ENCODE results near the gene DNAJB2.
A peak's percentile ranks its signal among the peaks of the same experiment; 100 is the strongest.

The DNAJB2 gene

GRCh38 chr2:219274361-219274921, 4.7 kb upstream of the DNAJB2 start:
- H2AFZ ChIP-seq (ENCODE audit: low read length, unreplicated experiment), result peak overlapping the region; percentile 6

DNA sequence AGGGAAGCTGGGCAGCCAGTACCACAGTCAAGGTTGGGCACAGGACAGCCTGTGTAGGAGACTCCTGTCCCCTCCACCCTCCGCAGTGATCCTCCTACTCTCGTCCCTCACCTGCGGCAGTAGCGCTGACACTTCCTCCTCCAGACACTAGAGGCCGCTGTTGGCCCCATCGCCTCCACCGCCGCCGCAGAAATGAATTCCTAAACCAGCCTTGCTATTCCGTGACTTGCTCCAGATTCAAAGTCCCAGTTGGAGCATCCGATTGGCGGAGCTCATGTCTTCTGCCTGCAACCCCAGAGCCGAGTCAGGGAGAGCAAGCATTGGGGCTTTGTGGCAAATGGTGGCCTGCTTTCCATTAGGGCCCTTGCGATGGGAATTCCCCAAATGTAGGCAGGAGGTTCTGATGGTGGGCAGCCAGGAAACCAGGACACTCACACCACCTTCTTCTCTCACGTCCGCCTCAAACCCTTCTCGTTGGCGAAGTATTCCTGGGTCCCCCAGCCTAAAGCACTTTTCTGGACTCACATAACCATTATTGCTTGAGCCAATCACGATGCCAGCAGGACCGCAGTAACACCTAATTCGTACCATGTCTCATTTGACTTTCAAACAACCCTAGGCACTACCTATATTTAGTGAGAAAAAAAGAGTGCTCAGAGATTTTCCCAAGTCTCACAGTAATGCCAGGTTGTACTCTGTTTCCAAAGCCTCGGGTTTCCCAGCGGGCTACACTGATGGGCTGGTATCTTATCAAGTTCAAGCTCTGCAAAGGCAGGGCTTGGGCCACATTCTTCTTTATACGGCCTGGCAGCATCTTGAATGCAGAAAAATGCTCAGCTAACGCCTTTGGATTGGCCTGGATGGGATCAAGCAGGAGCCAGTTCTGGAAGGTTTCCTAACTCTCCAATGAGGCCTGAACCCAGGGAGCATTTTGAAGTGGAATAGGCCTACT, 1.2 kb upstream of the DNAJB2 start:
- peaks cover 39% of the 10 kb centered on the region for H3K4me1 ChIP-seq (ENCODE audit: control insufficient read depth, insufficient read depth, low read length, unreplicated experiment)
- H3K36me3 ChIP-seq (ENCODE audit: insufficient read depth, low read length), result no peaks in the 10 kb centered on the region
- H3K79me2 ChIP-seq (ENCODE audit: control insufficient read depth, insufficient read depth, low read length, unreplicated experiment), result no peaks in the 10 kb centered on the region
- H3K27me3 ChIP-seq (ENCODE audit: insufficient read depth, low read length), result no peaks in the 10 kb centered on the region
- peak overlapping the region; percentile 96 for H3K27ac ChIP-seq (ENCODE audit: low read depth, low read length)
- peak overlapping the region; percentile 82 for H3K4me3 ChIP-seq (ENCODE audit: low read depth, low read length)
- peak overlapping the region; percentile 35 for H2AFZ ChIP-seq (ENCODE audit: low read length, unreplicated experiment)

More at GRCh38 chr2:219274361-219274921, 4.7 kb upstream of the DNAJB2 start:
- no peaks in the 10 kb centered on the region for H3K27me3 ChIP-seq (ENCODE audit: insufficient read depth, low read length)
- peak overlapping the region; percentile 14; the same call in 1 of the 2 replicates for H3K4me3 ChIP-seq (ENCODE audit: low read depth, low read length)
- H3K79me2 ChIP-seq (ENCODE audit: control insufficient read depth, insufficient read depth, low read length, unreplicated experiment), result no peaks in the 10 kb centered on the region
- H3K36me3 ChIP-seq (ENCODE audit: insufficient read depth, low read length), result no peaks in the 10 kb centered on the region
- peak overlapping the region; percentile 71 for H3K27ac ChIP-seq (ENCODE audit: low read depth, low read length)
- H3K4me1 ChIP-seq (ENCODE audit: control insufficient read depth, insufficient read depth, low read length, unreplicated experiment), result peaks cover 37% of the 10 kb centered on the region

GRCh38 chr2:219278655-219279150, 463 bp upstream of the DNAJB2 start:
- no peaks in the 10 kb centered on the region for H3K79me2 ChIP-seq (ENCODE audit: control insufficient read depth, insufficient read depth, low read length, unreplicated experiment)
- H3K4me1 ChIP-seq (ENCODE audit: control insufficient read depth, insufficient read depth, low read length, unreplicated experiment), result peaks cover 37% of the 10 kb centered on the region
- peak overlapping the region; percentile 82 for H3K4me3 ChIP-seq (ENCODE audit: low read depth, low read length)
- no peaks in the 10 kb centered on the region for H3K27me3 ChIP-seq (ENCODE audit: insufficient read depth, low read length)
- no peaks in the 10 kb centered on the region for H3K36me3 ChIP-seq (ENCODE audit: insufficient read depth, low read length)
- peak overlapping the region; percentile 35 for H2AFZ ChIP-seq (ENCODE audit: low read length, unreplicated experiment)
- peak overlapping the region; percentile 96 for H3K27ac ChIP-seq (ENCODE audit: low read depth, low read length)

GRCh38 chr2:219279916-219280516, 850 bp downstream of the DNAJB2 start:
- Histone ChIP-seq H3K27me3 (ENCODE audit: insufficient read depth, low read length) (no peaks in the 10 kb centered on the region), H3K79me2 (ENCODE audit: control insufficient read depth, insufficient read depth, low read length, unreplicated experiment) (no peaks in the 10 kb centered on the region), H3K4me1 (ENCODE audit: control insufficient read depth, insufficient read depth, low read length, unreplicated experiment) (peaks cover 24% of the 10 kb centered on the region), H3K27ac (ENCODE audit: low read depth, low read length) (peak overlapping the region; percentile 96), H3K36me3 (ENCODE audit: insufficient read depth, low read length) (no peaks in the 10 kb centered on the region), H3K4me3 (ENCODE audit: low read depth, low read length) (peak overlapping the region; percentile 82), H2AFZ (ENCODE audit: low read length, unreplicated experiment) (no peak overlapping the region)

DNA sequence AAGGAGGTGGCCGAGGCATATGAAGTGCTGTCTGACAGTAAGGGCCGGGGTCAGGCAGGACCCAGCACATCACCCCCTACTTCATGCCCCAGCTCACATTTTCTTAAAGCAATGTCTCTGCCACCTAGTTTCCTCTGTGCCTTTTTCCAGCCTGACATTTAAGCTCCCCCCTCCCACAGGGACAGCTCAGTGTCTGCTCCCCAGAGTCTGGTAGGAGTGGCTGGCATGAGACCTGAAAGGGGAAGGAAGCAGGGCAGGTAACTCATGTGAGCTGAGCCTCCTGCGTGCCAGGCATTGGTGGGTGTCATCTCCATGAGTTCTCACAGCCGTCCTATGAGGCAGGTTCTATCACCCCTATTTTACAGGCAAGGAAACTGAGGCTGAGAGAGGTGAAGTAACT, 1.5 kb downstream of the DNAJB2 start:
- H2AFZ ChIP-seq (ENCODE audit: low read length, unreplicated experiment), result no peak overlapping the region
- H3K4me3 ChIP-seq (ENCODE audit: low read depth, low read length), result peak overlapping the region; percentile 82; the same call in 1 of the 2 replicates
- H3K36me3 ChIP-seq (ENCODE audit: insufficient read depth, low read length), result no peaks in the 10 kb centered on the region
- peaks cover 23% of the 10 kb centered on the region for H3K4me1 ChIP-seq (ENCODE audit: control insufficient read depth, insufficient read depth, low read length, unreplicated experiment)
- no peaks in the 10 kb centered on the region for H3K79me2 ChIP-seq (ENCODE audit: control insufficient read depth, insufficient read depth, low read length, unreplicated experiment)
- no peaks in the 10 kb centered on the region for H3K27me3 ChIP-seq (ENCODE audit: insufficient read depth, low read length)
- H3K27ac ChIP-seq (ENCODE audit: low read depth, low read length), result peak overlapping the region; percentile 96; the same call in 1 of the 2 replicates

- H3K27me3 ChIP-seq (ENCODE audit: insufficient read depth, low read length), result no peaks in the 10 kb centered on the region
- no peaks in the 10 kb centered on the region for H3K36me3 ChIP-seq (ENCODE audit: insufficient read depth, low read length)
- H3K4me3 ChIP-seq (ENCODE audit: low read depth, low read length), result no peak overlapping the region
- H3K27ac ChIP-seq (ENCODE audit: low read depth, low read length), result no peak overlapping the region
- no peak overlapping the region for H2AFZ ChIP-seq (ENCODE audit: low read length, unreplicated experiment)
- H3K4me1 ChIP-seq (ENCODE audit: control insufficient read depth, insufficient read depth, low read length, unreplicated experiment), result peaks cover 28% of the 10 kb centered on the region
- no peaks in the 10 kb centered on the region for H3K79me2 ChIP-seq (ENCODE audit: control insufficient read depth, insufficient read depth, low read length, unreplicated experiment)
Observed at GRCh38 chr2:219281588-219281987, 2.4 kb downstream of the DNAJB2 start.

GRCh38 chr2:219282375-219282774, 3.2 kb downstream of the DNAJB2 start:
- H3K36me3 ChIP-seq (ENCODE audit: insufficient read depth, low read length), result no peaks in the 10 kb centered on the region

GRCh38 chr2:219282943-219283581, 3.9 kb downstream of the DNAJB2 start:
- Histone ChIP-seq H3K27me3 (ENCODE audit: insufficient read depth, low read length) (no peaks in the 10 kb centered on the region), H3K36me3 (ENCODE audit: insufficient read depth, low read length) (no peaks in the 10 kb centered on the region), H2AFZ (ENCODE audit: low read length, unreplicated experiment) (no peak overlapping the region), H3K4me3 (ENCODE audit: low read depth, low read length) (no peak overlapping the region), H3K27ac (ENCODE audit: low read depth, low read length) (no peak overlapping the region), H3K4me1 (ENCODE audit: control insufficient read depth, insufficient read depth, low read length, unreplicated experiment) (peaks cover 25% of the 10 kb centered on the region), H3K79me2 (ENCODE audit: control insufficient read depth, insufficient read depth, low read length, unreplicated experiment) (no peaks in the 10 kb centered on the region)

More at GRCh38 chr2:219282375-219282774, 3.2 kb downstream of the DNAJB2 start:
- H3K4me1 ChIP-seq (ENCODE audit: control insufficient read depth, insufficient read depth, low read length, unreplicated experiment), result peaks cover 32% of the 10 kb centered on the region
- H3K79me2 ChIP-seq (ENCODE audit: control insufficient read depth, insufficient read depth, low read length, unreplicated experiment), result no peaks in the 10 kb centered on the region
- H3K4me3 ChIP-seq (ENCODE audit: low read depth, low read length), result no peak overlapping the region
- no peak overlapping the region for H2AFZ ChIP-seq (ENCODE audit: low read length, unreplicated experiment)
- no peaks in the 10 kb centered on the region for H3K27me3 ChIP-seq (ENCODE audit: insufficient read depth, low read length)
- H3K27ac ChIP-seq (ENCODE audit: low read depth, low read length), result no peak overlapping the region

DNA sequence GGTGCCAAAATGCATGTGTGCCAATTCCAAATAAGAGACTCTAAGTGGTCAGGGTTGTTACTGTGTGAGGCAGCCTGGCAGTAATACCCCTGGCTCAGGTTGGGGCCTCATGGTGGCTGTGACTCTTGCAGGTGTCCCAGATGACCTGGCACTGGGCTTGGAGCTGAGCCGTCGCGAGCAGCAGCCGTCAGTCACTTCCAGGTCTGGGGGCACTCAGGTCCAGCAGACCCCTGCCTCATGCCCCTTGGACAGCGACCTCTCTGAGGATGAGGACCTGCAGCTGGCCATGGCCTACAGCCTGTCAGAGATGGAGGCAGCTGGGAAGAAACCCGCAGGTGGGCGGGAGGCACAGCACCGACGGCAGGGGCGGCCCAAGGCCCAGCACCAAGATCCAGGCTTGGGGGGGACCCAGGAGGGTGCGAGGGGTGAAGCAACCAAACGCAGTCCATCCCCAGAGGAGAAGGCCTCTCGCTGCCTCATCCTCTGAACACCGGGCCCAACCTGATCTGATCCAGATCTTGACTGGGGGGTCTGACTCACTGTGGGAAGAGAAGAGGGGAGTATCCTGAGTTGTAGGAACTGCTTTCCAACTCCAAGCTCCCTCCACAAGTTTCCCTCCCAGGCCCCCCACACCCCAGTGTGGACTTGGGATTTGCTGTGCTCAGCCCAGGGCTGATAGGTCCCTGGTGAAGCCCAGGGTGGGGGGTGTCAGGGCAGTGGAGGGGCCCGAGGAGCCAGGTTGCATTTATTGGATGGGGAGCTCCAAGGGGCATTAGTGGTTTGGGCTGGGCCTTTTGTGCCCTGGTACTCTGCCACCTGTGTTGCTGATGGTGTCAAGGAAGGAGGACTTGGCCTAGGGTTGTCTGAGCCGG, 5.6 kb downstream of the DNAJB2 start:
- no peak overlapping the region for H3K4me3 ChIP-seq (ENCODE audit: low read depth, low read length)
- H2AFZ ChIP-seq (ENCODE audit: low read length, unreplicated experiment), result no peak overlapping the region
- no peak overlapping the region for H3K27ac ChIP-seq (ENCODE audit: low read depth, low read length)
- H3K27me3 ChIP-seq (ENCODE audit: insufficient read depth, low read length), result no peaks in the 10 kb centered on the region
- H3K4me1 ChIP-seq (ENCODE audit: control insufficient read depth, insufficient read depth, low read length, unreplicated experiment), result peaks cover 23% of the 10 kb centered on the region
- no peaks in the 10 kb centered on the region for H3K79me2 ChIP-seq (ENCODE audit: control insufficient read depth, insufficient read depth, low read length, unreplicated experiment)
- H3K36me3 ChIP-seq (ENCODE audit: insufficient read depth, low read length), result no peaks in the 10 kb centered on the region

Measured in ACC112 (cell line).